Mesendoderm (in vitro differentiated cells): Measurements from ENCODE around the gene PAIP2.

ENCODE experiments used
- DNase-seq: peaks from one replicate; pipeline ENCODE4 v3.0.0; 2013
- H2AK5ac ChIP-seq: 2 replicates; pipeline ENCODE4 v1.6.1; 2013; ENCODE audit warnings: low read length, inconsistent platforms
- H2BK120ac ChIP-seq: 2 replicates; pipeline ENCODE4 v1.6.1; 2013; ENCODE audit warnings: low read depth, mild to moderate bottlenecking, low read length, moderate library complexity, mixed read lengths
- H2BK15ac ChIP-seq: replicated peaks from 2 replicates; pipeline ENCODE4 v1.6.1; 2013; ENCODE audit warnings: low read depth, mild to moderate bottlenecking, moderate library complexity
- H2BK5ac ChIP-seq: 2 replicates; pipeline ENCODE4 v1.6.1; 2013; ENCODE audit warnings: low read length, inconsistent platforms
- H3K18ac ChIP-seq: 2 replicates; pipeline ENCODE4 v1.6.1; 2013; ENCODE audit warnings: mild to moderate bottlenecking, low read length, mixed read lengths
- H3K23ac ChIP-seq: one replicate; pipeline ENCODE4 v1.6.1; 2013; ENCODE audit warnings: low read length
- H3K27ac ChIP-seq: 2 replicates; pipeline ENCODE4 v1.5.1; 2013; ENCODE audit warnings: low read depth, mild to moderate bottlenecking, inconsistent platforms, low read length, moderate library complexity
- H3K27me3 ChIP-seq: 2 replicates; pipeline ENCODE4 v1.6.1; 2013; ENCODE audit warnings: low read length, control low read depth, mild to moderate bottlenecking, inconsistent platforms; ENCODE audit not compliant: insufficient read depth, poor library complexity
- H3K36me3 ChIP-seq: 2 replicates; pipeline ENCODE4 v1.6.1; 2013; ENCODE audit warnings: low read length, inconsistent platforms; ENCODE audit not compliant: control insufficient read depth, insufficient read depth
- H3K4ac ChIP-seq: one replicate; pipeline ENCODE4 v1.6.1; 2013; ENCODE audit warnings: low read depth, mild to moderate bottlenecking, low read length, moderate library complexity
- H3K4me1 ChIP-seq: 2 replicates; pipeline ENCODE4 v1.6.1; 2013; ENCODE audit warnings: low read depth, low read length, inconsistent platforms; ENCODE audit not compliant: control insufficient read depth
- H3K4me2 ChIP-seq: 2 replicates; pipeline ENCODE4 v1.6.1; 2013; ENCODE audit warnings: low read length
- H3K4me3 ChIP-seq: 2 replicates; pipeline ENCODE4 v1.5.1; 2013; ENCODE audit warnings: mild to moderate bottlenecking, low read length
- H3K56ac ChIP-seq: one replicate; pipeline ENCODE4 v1.6.1; 2013; ENCODE audit warnings: low read length
- H3K79me1 ChIP-seq: 2 replicates; pipeline ENCODE4 v1.6.1; 2013; ENCODE audit warnings: low read length, inconsistent platforms
- H3K79me2 ChIP-seq: 2 replicates; pipeline ENCODE4 v1.6.1; 2013; ENCODE audit warnings: mild to moderate bottlenecking, low read length; ENCODE audit not compliant: control insufficient read depth, insufficient read depth
- H3K9ac ChIP-seq: 2 replicates; pipeline ENCODE4 v1.6.1; 2013; ENCODE audit warnings: low read length, inconsistent platforms
- H4K5ac ChIP-seq: one replicate; pipeline ENCODE4 v1.6.1; 2013; ENCODE audit warnings: low read length
- H4K8ac ChIP-seq: one replicate; pipeline ENCODE4 v1.6.1; 2013; ENCODE audit warnings: low read depth, mild to moderate bottlenecking, control low read depth, low read length, moderate library complexity
- WGBS: extraction: QIAGEN DNeasy Blood & Tissue Kit; methylation state at CpG from one replicate; pipeline ENCODE4 v1.1.7; 2013; ENCODE audit warnings: low lambda C conversion rate, missing lambda C conversion rate; ENCODE audit not compliant: insufficient coverage; ENCODE audit errors: extremely low coverage; 5-methylcytosine and 5-hydroxymethylcytosine counted together

Gene PAIP2

GRCh38 chr5:139389701-139390638, 48.3 kb downstream of the PAIP2 start, which contains the start of gene MZB1:
TSS of gene MZB1 (minus strand) at chr5:139389913. CDS start at chr5:139389856, 57 bp downstream.
- no peak within 1 kb of the TSS for H2BK120ac ChIP-seq
- no peak within 1 kb of the TSS for H2AK5ac ChIP-seq
- no peaks in the 10 kb centered on the region for H3K36me3 ChIP-seq
- H3K27me3 ChIP-seq, result peaks cover 3% of the 10 kb centered on the region
- no peak within 1 kb of the TSS for H3K4ac ChIP-seq
- H3K79me1 ChIP-seq, result no peaks in the 10 kb centered on the region
- H3K4me1 ChIP-seq, result no peaks in the 10 kb centered on the region
- no peak within 1 kb of the TSS for H2BK15ac ChIP-seq
- H2BK5ac ChIP-seq, result no peak within 1 kb of the TSS
- no peak within 1 kb of the TSS for H4K5ac ChIP-seq
- H3K18ac ChIP-seq, result no peak within 1 kb of the TSS
- no peak within 1 kb of the TSS for H3K9ac ChIP-seq
- H3K79me2 ChIP-seq, result no peaks in the 10 kb centered on the region
- no peak within 1 kb of the TSS for H3K27ac ChIP-seq
- no peak within 1 kb of the TSS for H3K4me3 ChIP-seq
- DNase-seq, result no peak
- H3K4me2 ChIP-seq, result no peak within 1 kb of the TSS
- H4K8ac ChIP-seq, result no peak within 1 kb of the TSS
- no peak within 1 kb of the TSS for H3K23ac ChIP-seq
- WGBS, result no CpG with 5 or more reads among the region's 11 CpGs
- H3K56ac ChIP-seq, result no peak within 1 kb of the TSS

- DNase-seq, result no peak
- H2BK120ac ChIP-seq, result no peak overlapping the region
- H2BK5ac ChIP-seq, result no peak overlapping the region
- peak overlapping the region; percentile 19 for H3K56ac ChIP-seq
- peaks cover 4% of the 10 kb centered on the region for H3K4me1 ChIP-seq
- H3K79me2 ChIP-seq, result no peaks in the 10 kb centered on the region
- no peak overlapping the region for H3K23ac ChIP-seq
- no peaks in the 10 kb centered on the region for H3K36me3 ChIP-seq
- no peaks in the 10 kb centered on the region for H3K79me1 ChIP-seq
- no peak overlapping the region for H3K4me2 ChIP-seq
- no peak overlapping the region for H3K18ac ChIP-seq
- no peak overlapping the region for H4K5ac ChIP-seq
- H3K4ac ChIP-seq, result no peak overlapping the region
- no peak overlapping the region for H2AK5ac ChIP-seq
- no peak overlapping the region for H3K9ac ChIP-seq
- WGBS, result no CpG with 5 or more reads among the region's 10 CpGs
- H4K8ac ChIP-seq, result no peak overlapping the region
- no peak overlapping the region for H2BK15ac ChIP-seq
- H3K4me3 ChIP-seq, result no peak overlapping the region
- H3K27ac ChIP-seq, result no peak overlapping the region
- H3K27me3 ChIP-seq, result peaks cover 3% of the 10 kb centered on the region
Observed at GRCh38 chr5:139390639-139391569, 49.2 kb downstream of the PAIP2 start.

GRCh38 chr5:139391570-139392323, 50.1 kb downstream of the PAIP2 start:
- Histone ChIP-seq H3K4me1 (peaks cover 6% of the 10 kb centered on the region), H3K27ac (no peak overlapping the region), H2BK120ac (no peak overlapping the region), H3K4me2 (peak overlapping the region; percentile 48), H3K23ac (no peak overlapping the region), H3K18ac (no peak overlapping the region), H2BK5ac (no peak overlapping the region), H2AK5ac (no peak overlapping the region), H3K56ac (peak overlapping the region; percentile 70), H3K36me3 (no peaks in the 10 kb centered on the region), H4K8ac (no peak overlapping the region), H3K79me1 (no peaks in the 10 kb centered on the region), H3K9ac (peak overlapping the region; percentile 60), H3K4ac (no peak overlapping the region), H2BK15ac (no peak overlapping the region), H3K79me2 (no peaks in the 10 kb centered on the region), H3K4me3 (no peak overlapping the region), H4K5ac (no peak overlapping the region), H3K27me3 (peaks cover 3% of the 10 kb centered on the region)
- no peak for DNase-seq
- no CpG with 5 or more reads among the region's 33 CpGs for WGBS

DNA sequence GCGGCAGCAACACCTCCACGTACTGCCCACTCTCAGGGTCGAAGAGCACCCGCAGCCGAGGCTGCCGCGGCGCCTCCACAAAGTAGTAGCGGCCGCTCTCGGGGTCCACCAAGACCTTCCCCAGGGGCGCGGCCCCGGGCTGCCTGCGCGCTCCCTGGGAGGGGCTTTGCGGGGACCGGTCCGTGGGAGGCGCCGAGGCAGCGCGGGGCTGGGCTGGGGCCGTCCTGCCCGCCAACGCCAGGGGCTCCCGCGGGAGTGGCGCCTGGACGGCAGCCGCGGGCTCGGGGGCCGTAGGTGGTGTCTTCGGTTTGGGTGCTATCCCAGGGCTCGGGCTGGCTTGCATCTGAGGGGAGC, 50.6 kb downstream of the PAIP2 start:
- H4K5ac ChIP-seq, result no peak overlapping the region
- no peaks in the 10 kb centered on the region for H3K36me3 ChIP-seq
- no peak overlapping the region for H2AK5ac ChIP-seq
- no peak overlapping the region for H3K23ac ChIP-seq
- H3K79me2 ChIP-seq, result no peaks in the 10 kb centered on the region
- no peak overlapping the region for H3K27ac ChIP-seq
- H2BK15ac ChIP-seq, result no peak overlapping the region
- peaks cover 3% of the 10 kb centered on the region for H3K27me3 ChIP-seq
- H3K9ac ChIP-seq, result peak overlapping the region; percentile 60
- H3K79me1 ChIP-seq, result no peaks in the 10 kb centered on the region
- H3K4me2 ChIP-seq, result peak overlapping the region; percentile 48
- no peak overlapping the region for H3K18ac ChIP-seq
- DNase-seq, result no peak
- H3K4ac ChIP-seq, result peak overlapping the region; percentile 46
- H3K4me3 ChIP-seq, result no peak overlapping the region
- H3K4me1 ChIP-seq, result peaks cover 8% of the 10 kb centered on the region
- no peak overlapping the region for H2BK120ac ChIP-seq
- no peak overlapping the region for H4K8ac ChIP-seq
- H3K56ac ChIP-seq, result peak overlapping the region; percentile 70
- H2BK5ac ChIP-seq, result no peak overlapping the region
- no CpG with 5 or more reads among the region's 36 CpGs for WGBS

- Histone ChIP-seq H3K79me2 (no peaks in the 10 kb centered on the region), H3K4me1 (peaks cover 8% of the 10 kb centered on the region), H2BK15ac (no peak overlapping the region), H3K9ac (peak overlapping the region; percentile 81), H2AK5ac (no peak overlapping the region), H4K8ac (no peak overlapping the region), H3K4me3 (peak overlapping the region; percentile 22), H3K27ac (no peak overlapping the region), H3K36me3 (no peaks in the 10 kb centered on the region), H3K23ac (no peak overlapping the region), H3K79me1 (no peaks in the 10 kb centered on the region), H2BK5ac (no peak overlapping the region), H2BK120ac (no peak overlapping the region), H3K56ac (peak overlapping the region; percentile 70), H3K4me2 (peak overlapping the region; percentile 48), H3K4ac (no peak overlapping the region), H3K18ac (peak overlapping the region; percentile 21), H4K5ac (no peak overlapping the region), H3K27me3 (peaks cover 3% of the 10 kb centered on the region)
- WGBS, result no CpG with 5 or more reads among the region's 77 CpGs
- DNase-seq, result peak; percentile 91
Observed at GRCh38 chr5:139392678-139393496, 51.2 kb downstream of the PAIP2 start.
